ENCODE measurements around the gene RALY.

GRCh38 chr20:34060970-34061369 lies 67.3 kb downstream of the RALY start:
- TF ChIP-seq SP1 (IDR thresholded peaks at IDR 0.05) (no peak), ARNT (IDR thresholded peaks at IDR 0.05) (no peak), TARDBP (IDR thresholded peaks at IDR 0.05) (no peak), BHLHE40 (IDR thresholded peaks at IDR 0.05; ENCODE audit: borderline replicate concordance) (no peak), FOXM1 (IDR thresholded peaks at IDR 0.05; ENCODE audit: borderline replicate concordance) (no peak)
- TF ChIP-seq, protein P1, sequence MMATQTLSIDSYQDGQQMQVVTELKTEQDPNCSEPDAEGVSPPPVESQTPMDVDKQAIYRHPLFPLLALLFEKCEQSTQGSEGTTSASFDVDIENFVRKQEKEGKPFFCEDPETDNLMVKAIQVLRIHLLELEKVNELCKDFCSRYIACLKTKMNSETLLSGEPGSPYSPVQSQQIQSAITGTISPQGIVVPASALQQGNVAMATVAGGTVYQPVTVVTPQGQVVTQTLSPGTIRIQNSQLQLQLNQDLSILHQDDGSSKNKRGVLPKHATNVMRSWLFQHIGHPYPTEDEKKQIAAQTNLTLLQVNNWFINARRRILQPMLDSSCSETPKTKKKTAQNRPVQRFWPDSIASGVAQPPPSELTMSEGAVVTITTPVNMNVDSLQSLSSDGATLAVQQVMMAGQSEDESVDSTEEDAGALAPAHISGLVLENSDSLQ (IDR thresholded peaks at IDR 0.05) = no peak
